Ovary (tissue), 3 donors: Measurements from ENCODE around the gene PARD3.

ENCODE experiments used
- POLR2A ChIP-seq: fragments of 450-650 bp; IDR thresholded peaks from one replicate; pipeline ENCODE4 v1.6.1; 2017; ENCODE audit warnings: antibody characterized with exemption, mild to moderate bottlenecking, moderate library complexity
- TF ChIP-seq, protein P1 (sequence below), 3 donors: fragments of 450-650 bp in 2 of 3; fragments of 200-600 bp in 1 of 3; IDR thresholded peaks; one replicate each; pipeline versions ENCODE4 v1.5.1 to v1.8.0; 2016 to 2022; ENCODE audit warnings: antibody characterized with exemption in 3 of 3, mild to moderate bottlenecking in 1 of 3
- donor health status: DM: no; HTN: no; CAD: no.

DNA sequence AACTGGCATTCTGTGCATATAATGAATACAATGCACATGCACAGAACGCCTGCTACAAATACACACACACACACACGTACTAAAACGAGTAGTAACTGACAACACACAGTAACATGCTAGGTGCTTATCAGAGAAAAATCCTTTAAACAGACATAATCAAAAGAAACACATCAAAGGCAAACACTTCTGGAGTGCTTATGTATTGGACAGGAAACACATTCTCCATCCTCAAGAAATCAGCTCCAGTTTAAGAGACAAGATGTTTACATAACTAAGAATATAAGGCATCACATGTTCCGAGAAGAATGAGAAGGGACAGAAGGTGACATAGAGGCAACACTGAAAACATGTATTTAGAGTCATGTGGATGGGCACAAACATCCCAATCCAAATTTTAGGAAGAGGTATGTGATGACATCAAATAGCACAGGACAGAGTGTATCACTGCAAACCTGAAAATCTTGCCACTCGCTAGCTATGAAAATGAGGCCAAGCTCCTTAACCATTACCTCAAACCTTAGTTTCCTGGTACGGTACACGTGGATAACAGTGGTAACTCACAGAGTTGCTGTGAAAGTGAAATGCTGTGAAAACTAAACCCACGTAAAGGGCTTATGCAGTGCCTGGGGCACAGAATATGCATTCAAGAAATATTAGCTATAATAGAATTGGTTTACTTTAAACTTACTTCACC, 619.6 kb downstream of the PARD3 start:
- no peak for TF ChIP-seq POLR2A
- TF ChIP-seq, protein P1, sequence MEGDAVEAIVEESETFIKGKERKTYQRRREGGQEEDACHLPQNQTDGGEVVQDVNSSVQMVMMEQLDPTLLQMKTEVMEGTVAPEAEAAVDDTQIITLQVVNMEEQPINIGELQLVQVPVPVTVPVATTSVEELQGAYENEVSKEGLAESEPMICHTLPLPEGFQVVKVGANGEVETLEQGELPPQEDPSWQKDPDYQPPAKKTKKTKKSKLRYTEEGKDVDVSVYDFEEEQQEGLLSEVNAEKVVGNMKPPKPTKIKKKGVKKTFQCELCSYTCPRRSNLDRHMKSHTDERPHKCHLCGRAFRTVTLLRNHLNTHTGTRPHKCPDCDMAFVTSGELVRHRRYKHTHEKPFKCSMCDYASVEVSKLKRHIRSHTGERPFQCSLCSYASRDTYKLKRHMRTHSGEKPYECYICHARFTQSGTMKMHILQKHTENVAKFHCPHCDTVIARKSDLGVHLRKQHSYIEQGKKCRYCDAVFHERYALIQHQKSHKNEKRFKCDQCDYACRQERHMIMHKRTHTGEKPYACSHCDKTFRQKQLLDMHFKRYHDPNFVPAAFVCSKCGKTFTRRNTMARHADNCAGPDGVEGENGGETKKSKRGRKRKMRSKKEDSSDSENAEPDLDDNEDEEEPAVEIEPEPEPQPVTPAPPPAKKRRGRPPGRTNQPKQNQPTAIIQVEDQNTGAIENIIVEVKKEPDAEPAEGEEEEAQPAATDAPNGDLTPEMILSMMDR (IDR thresholded peaks at IDR 0.05), result no peak
